Stimulated activated naive CD8-positive, alpha-beta T cell treated with anti-CD3 and anti-CD28 coated beads, Interleukin-15, Interleukin-2, amounts not matched to agents 100 ng/mL and 50 ng/mL, for 24 hours (primary cell): Measurements from ENCODE around the gene MICAL3.

Source experiments
- H3K27ac Mint-ChIP-seq: one replicate; pipeline ENCODE4 v1.8.0; 2021; ENCODE audit warnings: mild to moderate bottlenecking, mixed read lengths
- H3K27me3 Mint-ChIP-seq: one replicate; pipeline ENCODE4 v1.8.0; 2021; ENCODE audit warnings: mixed read lengths
- H3K36me3 Mint-ChIP-seq: one replicate; pipeline ENCODE4 v1.8.0; 2021; ENCODE audit warnings: low read depth, mixed read lengths
- H3K4me1 Mint-ChIP-seq: one replicate; pipeline ENCODE4 v1.8.0; 2021; ENCODE audit warnings: low read depth, mixed read lengths
- H3K4me3 Mint-ChIP-seq: one replicate; pipeline ENCODE4 v1.8.0; 2021; ENCODE audit warnings: mild to moderate bottlenecking, mixed read lengths
- H3K9me3 Mint-ChIP-seq: one replicate; pipeline ENCODE4 v1.8.0; 2021; ENCODE audit warnings: mixed read lengths

MICAL3 gene

GRCh38 chr22:17828502-17829080 lies 195.8 kb downstream of the MICAL3 start:
- H3K4me3 Mint-ChIP-seq: no peak overlapping the region
- H3K27ac Mint-ChIP-seq: no peak overlapping the region
- no peaks in the 10 kb centered on the region for H3K27me3 Mint-ChIP-seq
- peaks cover 5% of the 10 kb centered on the region for H3K4me1 Mint-ChIP-seq
- H3K9me3 Mint-ChIP-seq: no peaks in the 10 kb centered on the region
- peaks cover 37% of the 10 kb centered on the region for H3K36me3 Mint-ChIP-seq

GRCh38 chr22:17827466-17827865 lies 196.9 kb downstream of the MICAL3 start:
- Mint-ChIP-seq H3K4me3 (no peak overlapping the region), H3K36me3 (peaks cover 37% of the 10 kb centered on the region), H3K27me3 (no peaks in the 10 kb centered on the region), H3K4me1 (peaks cover 5% of the 10 kb centered on the region), H3K27ac (no peak overlapping the region), H3K9me3 (no peaks in the 10 kb centered on the region)

DNA sequence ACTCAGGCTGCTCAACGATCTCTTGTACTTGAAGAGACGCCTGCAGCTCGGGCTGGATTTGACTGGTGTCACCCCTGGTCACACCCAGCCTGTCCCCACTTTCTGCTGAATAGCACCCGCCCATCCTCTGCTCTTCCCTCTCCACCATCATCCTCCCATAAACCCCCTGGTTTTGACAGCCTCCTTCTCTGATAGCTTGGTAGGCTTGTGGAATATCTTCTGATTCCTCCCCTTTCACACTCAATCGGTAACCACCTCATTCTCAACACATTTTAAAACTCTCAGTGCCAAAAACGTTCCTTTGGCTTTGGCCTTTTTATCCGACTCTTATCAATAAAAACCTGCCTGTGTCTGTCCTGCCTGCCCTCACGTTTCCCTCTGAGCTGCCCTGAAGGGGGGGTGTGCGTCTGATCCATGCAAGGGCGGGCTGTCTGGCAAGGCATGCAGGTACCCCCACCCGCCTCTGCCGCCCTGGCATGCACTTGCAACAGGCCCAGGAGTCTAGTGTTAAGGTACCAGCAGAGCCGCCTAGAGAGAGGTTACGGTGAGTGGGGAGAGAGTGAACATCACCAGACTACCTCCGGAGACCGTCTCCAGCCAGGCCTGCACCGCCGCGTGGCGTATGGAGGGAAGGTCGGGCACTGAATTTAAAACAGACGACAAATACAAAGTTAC lies 198.3 kb downstream of the MICAL3 start:
- Mint-ChIP-seq H3K4me3 (no peak overlapping the region), H3K4me1 (peaks cover 5% of the 10 kb centered on the region), H3K27me3 (no peaks in the 10 kb centered on the region), H3K27ac (no peak overlapping the region), H3K36me3 (peaks cover 32% of the 10 kb centered on the region), H3K9me3 (no peaks in the 10 kb centered on the region)

DNA sequence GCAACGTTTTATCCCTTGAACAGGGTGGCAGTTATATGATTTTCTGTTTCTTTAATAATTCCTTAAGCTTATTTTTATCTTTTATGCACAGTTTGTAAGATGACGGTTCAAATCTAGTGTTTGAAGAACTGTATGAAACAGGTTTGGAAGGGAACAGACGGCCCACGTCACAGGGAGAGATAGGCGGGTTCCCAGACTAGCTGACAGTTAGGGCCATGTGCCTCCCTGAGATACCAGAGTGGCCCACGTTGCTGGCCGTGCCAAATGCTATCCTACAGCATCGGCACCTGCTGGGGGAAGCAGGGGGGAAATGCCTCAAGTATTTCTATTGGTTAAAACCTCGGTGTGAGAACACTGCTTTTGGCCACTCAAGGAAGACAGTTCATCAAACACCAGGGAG lies 199.9 kb downstream of the MICAL3 start:
- Mint-ChIP-seq H3K27ac (no peak overlapping the region), H3K9me3 (no peaks in the 10 kb centered on the region), H3K4me1 (no peaks in the 10 kb centered on the region), H3K27me3 (no peaks in the 10 kb centered on the region), H3K4me3 (no peak overlapping the region), H3K36me3 (peaks cover 28% of the 10 kb centered on the region)

- H3K36me3 Mint-ChIP-seq: peaks cover 30% of the 10 kb centered on the region
- no peaks in the 10 kb centered on the region for H3K4me1 Mint-ChIP-seq
- no peaks in the 10 kb centered on the region for H3K27me3 Mint-ChIP-seq
- no peaks in the 10 kb centered on the region for H3K9me3 Mint-ChIP-seq
- H3K4me3 Mint-ChIP-seq: no peak overlapping the region
- no peak overlapping the region for H3K27ac Mint-ChIP-seq
Measured at GRCh38 chr22:17823964-17824363, 200.4 kb downstream of the MICAL3 start.

- Mint-ChIP-seq H3K4me3 (no peak overlapping the region), H3K4me1 (no peaks in the 10 kb centered on the region), H3K36me3 (peaks cover 29% of the 10 kb centered on the region), H3K9me3 (no peaks in the 10 kb centered on the region), H3K27me3 (no peaks in the 10 kb centered on the region), H3K27ac (no peak overlapping the region)
Measured at GRCh38 chr22:17823226-17823625, 201.1 kb downstream of the MICAL3 start.

DNA sequence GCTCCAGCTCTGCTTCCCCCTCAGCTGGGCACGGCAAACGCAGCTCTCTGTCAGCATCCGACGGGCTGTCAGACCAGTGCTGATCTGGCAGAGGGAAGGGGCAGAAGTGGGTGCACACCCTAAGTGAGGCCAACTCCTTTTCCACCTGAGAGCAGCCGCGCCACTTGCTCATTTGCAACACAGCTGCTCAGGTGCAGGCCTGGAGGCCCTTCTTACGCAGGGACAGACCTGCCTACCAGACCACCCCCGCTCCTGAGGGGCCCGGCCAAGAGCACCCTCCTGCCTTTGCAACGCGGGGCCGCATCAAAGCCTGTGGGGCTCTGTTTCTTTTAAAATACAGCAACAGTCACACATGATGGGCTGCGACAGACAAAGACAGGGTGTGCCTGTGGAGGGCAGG lies 202.3 kb downstream of the MICAL3 start:
- H3K27me3 Mint-ChIP-seq: no peaks in the 10 kb centered on the region
- H3K4me3 Mint-ChIP-seq: no peak overlapping the region
- H3K4me1 Mint-ChIP-seq: no peaks in the 10 kb centered on the region
- H3K9me3 Mint-ChIP-seq: no peaks in the 10 kb centered on the region
- peaks cover 19% of the 10 kb centered on the region for H3K36me3 Mint-ChIP-seq
- H3K27ac Mint-ChIP-seq: no peak overlapping the region

GRCh38 chr22:17820879-17821439 lies 203.4 kb downstream of the MICAL3 start:
- peaks cover 14% of the 10 kb centered on the region for H3K36me3 Mint-ChIP-seq
- H3K27ac Mint-ChIP-seq: no peak overlapping the region

GRCh38 chr22:17818649-17819048 lies 205.7 kb downstream of the MICAL3 start:
- H3K27me3 Mint-ChIP-seq: no peaks in the 10 kb centered on the region

More at GRCh38 chr22:17820879-17821439, 203.4 kb downstream of the MICAL3 start:
- H3K4me3 Mint-ChIP-seq: no peak overlapping the region
- no peaks in the 10 kb centered on the region for H3K4me1 Mint-ChIP-seq
- H3K27me3 Mint-ChIP-seq: no peaks in the 10 kb centered on the region
- H3K9me3 Mint-ChIP-seq: no peaks in the 10 kb centered on the region

GRCh38 chr22:17818180-17818579 lies 206.2 kb downstream of the MICAL3 start:
- H3K9me3 Mint-ChIP-seq: no peaks in the 10 kb centered on the region
- H3K27me3 Mint-ChIP-seq: no peaks in the 10 kb centered on the region
- peaks cover 11% of the 10 kb centered on the region for H3K4me1 Mint-ChIP-seq
- H3K36me3 Mint-ChIP-seq: peaks cover 8% of the 10 kb centered on the region
- no peak overlapping the region for H3K4me3 Mint-ChIP-seq
- no peak overlapping the region for H3K27ac Mint-ChIP-seq

More at GRCh38 chr22:17818649-17819048, 205.7 kb downstream of the MICAL3 start:
- Mint-ChIP-seq H3K4me1 (peaks cover 11% of the 10 kb centered on the region), H3K27ac (no peak overlapping the region), H3K36me3 (peaks cover 8% of the 10 kb centered on the region), H3K4me3 (no peak overlapping the region), H3K9me3 (no peaks in the 10 kb centered on the region)

GRCh38 chr22:17817511-17818065 lies 206.8 kb downstream of the MICAL3 start:
- H3K27me3 Mint-ChIP-seq: no peaks in the 10 kb centered on the region
- H3K4me1 Mint-ChIP-seq: peaks cover 11% of the 10 kb centered on the region
- H3K4me3 Mint-ChIP-seq: no peak overlapping the region
- H3K9me3 Mint-ChIP-seq: no peaks in the 10 kb centered on the region
- peaks cover 8% of the 10 kb centered on the region for H3K36me3 Mint-ChIP-seq
- no peak overlapping the region for H3K27ac Mint-ChIP-seq

DNA sequence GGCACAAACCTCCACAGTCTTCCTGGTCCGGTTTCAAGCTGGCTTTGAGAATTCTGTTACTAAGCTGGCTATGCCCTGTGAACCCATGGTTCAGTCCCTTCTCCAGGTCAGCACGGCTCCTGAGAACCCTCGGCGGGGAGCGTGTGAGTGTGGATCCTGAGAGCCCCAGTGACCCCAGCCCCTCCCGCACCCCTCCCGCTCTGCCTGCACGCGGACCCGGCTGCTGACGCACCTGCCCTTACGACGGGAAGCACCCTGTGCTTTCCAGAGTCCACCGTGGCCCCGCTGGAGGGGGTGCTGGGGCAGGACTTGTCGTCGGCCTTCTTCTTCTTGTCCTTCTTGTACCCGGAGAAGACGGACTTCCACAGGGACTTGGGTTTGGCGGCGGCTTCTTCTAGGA lies 207.3 kb downstream of the MICAL3 start:
- no peak overlapping the region for H3K4me3 Mint-ChIP-seq
- H3K27ac Mint-ChIP-seq: no peak overlapping the region
- H3K27me3 Mint-ChIP-seq: no peaks in the 10 kb centered on the region
- H3K36me3 Mint-ChIP-seq: peaks cover 11% of the 10 kb centered on the region
- peaks cover 11% of the 10 kb centered on the region for H3K4me1 Mint-ChIP-seq
- H3K9me3 Mint-ChIP-seq: no peaks in the 10 kb centered on the region

DNA sequence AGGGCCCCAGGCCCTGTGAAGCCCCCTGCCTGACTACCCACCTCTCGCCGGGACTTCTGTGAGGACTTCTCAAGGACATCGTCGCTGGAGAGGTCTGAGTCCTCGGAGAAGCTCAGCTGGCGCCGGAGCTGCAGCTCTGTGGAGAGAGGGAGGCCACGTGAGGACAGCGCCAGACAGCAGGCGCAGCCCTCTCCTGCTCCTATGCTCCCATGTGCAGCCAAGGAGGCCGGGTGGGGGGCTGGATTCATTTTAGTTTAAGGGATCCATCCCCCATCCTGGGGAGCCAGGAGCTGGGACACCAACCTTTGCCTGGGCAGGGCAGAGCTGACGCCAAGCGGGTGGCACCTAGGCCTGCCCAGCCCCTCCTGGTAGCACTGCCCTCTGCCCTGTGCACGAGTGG lies 207.7 kb downstream of the MICAL3 start:
- Mint-ChIP-seq H3K27ac (no peak overlapping the region), H3K4me3 (no peak overlapping the region), H3K4me1 (peaks cover 11% of the 10 kb centered on the region), H3K9me3 (no peaks in the 10 kb centered on the region), H3K27me3 (no peaks in the 10 kb centered on the region), H3K36me3 (peaks cover 12% of the 10 kb centered on the region)

GRCh38 chr22:17815703-17816254 lies 208.6 kb downstream of the MICAL3 start:
- Mint-ChIP-seq H3K36me3 (peaks cover 19% of the 10 kb centered on the region), H3K9me3 (no peaks in the 10 kb centered on the region), H3K27me3 (no peaks in the 10 kb centered on the region), H3K4me3 (no peak overlapping the region), H3K4me1 (peaks cover 11% of the 10 kb centered on the region), H3K27ac (no peak overlapping the region)

DNA sequence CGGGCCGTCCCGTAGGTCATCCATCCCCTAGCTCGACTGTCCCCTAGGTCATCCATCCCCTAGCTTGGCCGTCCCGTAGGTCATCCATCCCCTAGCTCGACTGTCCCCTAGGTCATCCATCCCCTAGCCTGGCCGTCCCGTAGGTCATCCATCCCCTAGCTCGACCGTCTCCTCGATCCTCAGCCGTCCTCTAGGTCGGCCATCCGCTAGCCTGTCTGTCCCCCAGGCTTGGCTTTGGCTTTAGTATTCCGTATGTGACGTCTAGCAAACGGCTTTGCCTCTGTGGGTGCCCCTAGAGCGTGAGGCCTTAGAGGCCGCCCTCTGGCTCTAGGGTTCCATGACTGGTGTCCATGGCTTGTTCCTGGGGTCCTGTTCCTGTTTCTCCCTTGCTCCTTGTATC lies 209.5 kb downstream of the MICAL3 start:
- no peak overlapping the region for H3K4me3 Mint-ChIP-seq
- H3K9me3 Mint-ChIP-seq: no peaks in the 10 kb centered on the region
- H3K27me3 Mint-ChIP-seq: no peaks in the 10 kb centered on the region
- H3K4me1 Mint-ChIP-seq: peaks cover 11% of the 10 kb centered on the region
- peaks cover 23% of the 10 kb centered on the region for H3K36me3 Mint-ChIP-seq
- peak overlapping the region; percentile 9 for H3K27ac Mint-ChIP-seq
